GM21619 (cell line): ENCODE data around the gene MMEL1.
"Not testable (repeated sequence)": the region's sequence is repeated elsewhere in the genome, so short reads cannot be mapped to it uniquely, and the experiment has no call there.

Experiments used
- ATAC-seq: cut with Tn5 transposase; IDR thresholded peaks from one replicate; pipeline ENCODE4 v1.9.1; 2021; ENCODE audit not compliant: unreplicated experiment

The MMEL1 gene

GRCh38 chr1:2560299-2561073 lies 72.3 kb downstream of the MMEL1 start:
- no peak for ATAC-seq

DNA sequence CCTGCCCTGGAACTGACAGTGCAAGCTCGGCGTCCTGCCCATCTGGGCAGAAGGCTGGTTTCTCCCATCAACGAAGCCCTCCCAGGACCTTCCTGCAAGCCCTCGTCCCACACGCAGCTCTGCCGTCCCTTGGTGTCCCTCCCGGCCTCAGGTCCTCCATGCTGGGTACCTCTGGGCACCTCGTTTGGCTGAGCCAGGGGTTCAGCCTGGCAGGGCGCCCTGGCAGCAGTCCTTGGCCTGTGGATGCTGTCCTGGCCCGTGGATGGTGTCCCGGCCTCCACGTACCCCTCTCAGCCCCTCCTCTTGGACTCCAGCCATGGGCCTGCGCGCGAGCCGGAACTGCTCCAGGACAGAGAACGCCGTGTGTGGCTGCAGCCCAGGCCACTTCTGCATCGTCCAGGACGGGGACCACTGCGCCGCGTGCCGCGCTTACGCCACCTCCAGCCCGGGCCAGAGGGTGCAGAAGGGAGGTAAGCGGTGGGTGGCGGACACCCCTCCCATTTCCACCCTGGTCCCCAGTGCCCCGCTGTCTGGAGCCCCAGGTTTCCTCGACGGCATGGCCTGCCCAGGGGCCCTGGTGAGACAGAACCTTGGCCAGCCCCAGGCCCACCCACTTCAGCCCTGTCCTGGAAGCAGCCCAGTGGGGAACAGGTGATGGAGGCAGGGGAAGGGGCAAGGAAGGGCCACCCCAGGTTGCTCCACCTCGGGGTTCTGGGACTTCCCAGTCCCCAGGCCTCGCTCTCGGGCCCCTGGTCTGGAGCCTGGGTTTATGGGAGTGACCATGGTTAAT lies 73.1 kb downstream of the MMEL1 start:
- no peak for ATAC-seq

- ATAC-seq = no peak
Observed at GRCh38 chr1:2558861-2559260, 74.0 kb downstream of the MMEL1 start.

DNA sequence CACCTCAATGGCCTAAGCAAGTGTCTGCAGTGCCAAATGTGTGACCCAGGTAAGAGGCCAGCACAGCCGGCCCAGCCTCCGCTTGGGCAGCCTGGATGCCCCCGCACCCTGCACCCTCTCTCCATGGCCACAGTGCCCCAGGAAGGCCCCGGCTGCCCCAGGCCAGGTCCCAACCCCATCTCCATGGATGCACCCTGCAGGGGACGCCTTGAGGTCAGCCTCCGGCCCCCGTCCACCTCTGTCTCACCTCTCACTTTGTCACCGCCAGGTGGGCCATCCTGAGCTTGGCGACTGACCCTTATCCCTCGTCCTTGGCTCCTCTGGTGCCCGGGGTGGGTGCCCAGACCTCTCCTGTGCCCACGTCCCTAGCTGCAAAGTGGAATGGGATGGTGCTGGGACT lies 74.4 kb downstream of the MMEL1 start:
- no peak for ATAC-seq

GRCh38 chr1:2557482-2558400 lies 75.1 kb downstream of the MMEL1 start:
- no peak for ATAC-seq

- ATAC-seq = peak; percentile 13
Observed at GRCh38 chr1:2556678-2557481, 75.9 kb downstream of the MMEL1 start.

DNA sequence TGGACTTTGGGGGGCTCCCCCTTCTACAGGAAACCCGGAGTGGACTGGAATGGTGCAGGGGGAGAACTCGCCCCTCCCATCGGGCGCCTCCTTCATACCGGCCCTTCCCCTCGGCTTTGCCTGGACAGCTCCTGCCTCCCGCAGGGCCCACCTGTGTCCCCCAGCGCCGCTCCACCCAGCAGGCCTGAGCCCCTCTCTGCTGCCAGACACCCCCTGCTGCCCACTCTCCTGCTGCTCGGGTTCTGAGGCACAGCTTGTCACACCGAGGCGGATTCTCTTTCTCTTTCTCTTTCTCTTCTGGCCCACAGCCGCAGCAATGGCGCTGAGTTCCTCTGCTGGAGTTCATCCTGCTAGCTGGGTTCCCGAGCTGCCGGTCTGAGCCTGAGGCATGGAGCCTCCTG lies 76.5 kb downstream of the MMEL1 start, which contains the start of gene TNFRSF14:
Gene TNFRSF14 (plus strand): TSS at position 95 of the 401 bp plus-strand sequence. CDS start 294 bp downstream, at position 389.
- peak; percentile 25 for ATAC-seq

DNA sequence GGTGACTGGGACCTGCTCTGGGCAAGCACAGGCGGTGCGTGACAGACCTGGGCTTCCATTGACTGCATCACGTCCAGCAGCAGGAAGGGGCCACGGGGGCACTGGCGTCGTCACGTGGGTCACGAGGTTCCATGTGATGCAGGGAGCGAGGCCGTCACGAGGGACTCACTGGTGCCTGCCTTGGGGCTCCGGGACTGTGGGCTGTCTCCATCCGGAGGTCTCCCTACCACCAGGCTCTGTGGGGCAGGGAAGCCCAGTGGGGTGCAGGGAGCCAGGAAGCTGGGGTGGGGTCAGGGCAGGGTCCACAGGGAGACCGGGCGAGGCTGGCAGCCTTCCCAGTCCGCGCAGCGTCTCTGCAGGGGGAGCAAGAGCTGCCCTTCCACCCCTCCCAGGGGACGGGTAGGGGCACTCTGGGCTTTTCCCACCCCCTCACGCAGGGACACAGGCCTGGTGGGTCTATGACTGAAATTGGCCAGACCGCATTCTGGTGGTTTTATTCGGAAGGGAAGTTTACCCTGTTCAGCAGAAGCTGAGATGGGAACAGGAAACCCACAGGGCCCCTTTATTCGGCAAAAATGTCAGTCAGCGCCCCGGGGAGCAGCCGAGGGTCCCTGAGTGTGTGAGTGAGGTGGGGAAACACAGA lies 77.1 kb downstream of the MMEL1 start:
- peak; percentile 36 for ATAC-seq

DNA sequence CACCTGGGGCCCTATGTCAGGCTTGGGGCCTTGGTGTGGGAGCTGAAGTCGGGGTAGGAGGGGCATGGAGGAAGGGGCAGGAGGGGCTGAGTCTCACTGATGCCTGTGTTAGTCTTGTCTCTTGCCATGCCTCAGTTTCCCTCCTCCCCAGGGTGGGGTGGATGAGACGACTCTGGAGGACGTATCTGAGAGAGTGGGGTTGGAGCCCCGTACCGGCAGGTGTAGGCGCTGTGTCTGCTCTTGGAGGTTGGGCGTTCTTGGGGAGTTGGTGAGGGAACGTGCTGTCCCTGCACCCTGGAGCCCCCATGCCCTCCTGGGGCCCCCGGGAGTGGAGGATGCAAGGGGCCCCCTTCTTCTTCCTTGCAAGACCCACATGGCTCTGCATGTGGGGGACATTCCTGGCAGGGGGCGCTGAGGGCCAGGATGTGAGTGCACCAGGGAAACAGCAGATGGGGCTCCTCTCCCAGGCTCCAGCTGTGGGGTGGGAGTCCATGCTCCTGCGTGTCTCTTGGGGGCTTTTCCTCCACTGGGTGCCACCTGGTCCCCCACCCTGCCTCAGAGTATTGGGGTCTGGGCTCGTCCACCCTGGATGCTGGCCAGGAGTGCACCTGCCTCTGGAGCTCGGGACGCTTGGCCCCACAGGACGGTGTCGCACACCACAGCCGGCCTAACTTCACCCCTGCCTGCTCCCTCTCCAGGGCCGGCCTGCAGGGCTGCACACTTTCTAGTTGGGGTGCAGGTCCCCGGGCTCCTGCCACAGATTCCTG lies 78.0 kb downstream of the MMEL1 start:
- ATAC-seq = no peak

GRCh38 chr1:2553871-2554620 lies 78.8 kb downstream of the MMEL1 start:
- ATAC-seq = no peak

DNA sequence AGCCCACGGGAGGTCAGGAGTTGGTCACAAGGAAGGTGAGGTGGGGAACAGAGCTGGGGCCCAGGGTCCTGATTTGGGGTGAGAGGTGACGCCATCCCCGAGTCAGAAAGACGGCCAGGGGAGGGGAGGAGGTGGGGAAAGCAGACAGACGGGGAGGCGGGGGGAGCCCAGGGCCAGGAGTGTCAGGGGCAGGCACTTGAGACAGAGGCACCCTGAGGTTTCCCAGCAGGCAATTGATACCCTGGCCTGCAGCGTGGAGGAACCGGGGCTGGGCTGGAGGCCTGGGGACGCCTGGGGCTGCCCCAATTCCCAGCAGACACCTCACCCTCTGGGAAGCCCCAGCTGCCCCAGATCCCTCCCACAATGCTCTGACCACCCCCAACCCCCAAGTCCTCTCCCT lies 79.7 kb downstream of the MMEL1 start:
- not testable (repeated sequence) for ATAC-seq

GRCh38 chr1:2552189-2552588 lies 80.6 kb downstream of the MMEL1 start:
- ATAC-seq = no peak

- ATAC-seq = not testable (repeated sequence)
Observed at GRCh38 chr1:2551544-2551943, 81.3 kb downstream of the MMEL1 start.

GRCh38 chr1:2550309-2550861 lies 82.4 kb downstream of the MMEL1 start:
- ATAC-seq = not testable (repeated sequence)

DNA sequence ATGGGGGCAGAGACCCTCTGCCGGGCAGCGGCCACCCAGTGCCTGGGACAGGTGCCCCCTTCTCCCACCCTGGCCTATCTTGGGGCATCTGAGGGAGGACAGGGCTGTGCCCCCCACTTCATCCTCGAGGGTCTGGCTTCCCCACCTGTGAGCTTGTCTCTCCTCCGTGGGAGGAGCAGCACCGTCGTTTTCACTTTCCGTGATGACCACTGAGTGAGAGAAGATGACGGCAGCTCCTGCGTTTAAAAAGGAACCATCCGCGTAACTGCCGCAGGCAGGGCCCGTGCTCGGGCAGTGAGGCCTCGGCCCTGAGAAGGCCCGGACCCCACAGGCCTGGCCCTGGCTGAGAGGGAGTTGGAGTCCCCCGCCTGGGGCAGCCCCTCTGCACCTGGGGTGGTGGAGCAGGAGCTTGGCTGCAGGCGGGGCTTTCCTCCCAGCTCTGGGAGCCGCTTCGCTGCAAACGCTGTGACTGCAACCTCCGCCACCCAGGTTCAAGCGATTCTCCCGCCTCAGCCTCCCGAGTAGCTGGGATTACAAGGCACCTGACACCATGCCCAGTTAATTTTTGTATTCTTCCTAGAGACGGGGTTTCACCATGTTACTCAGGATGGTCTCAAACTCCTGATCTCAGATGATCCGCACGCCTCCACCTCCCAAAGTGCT lies 83.3 kb downstream of the MMEL1 start:
- ATAC-seq = not testable (repeated sequence)

- no peak for ATAC-seq
Observed at GRCh38 chr1:2548068-2548589, 84.7 kb downstream of the MMEL1 start.
